GM23338 (cell line): Measurements from ENCODE around the gene CCNK. TPM values are rescaled to one million over a fixed set of nuclear protein-coding genes. Genes with fewer than 3 reads are reported as not detected.
A peak's percentile ranks its signal among the peaks of the same experiment; 100 is the strongest.

Experiments used
- ATAC-seq: fragments of 200-7000 bp; cut with Tn5 transposase; 3 replicates; pipeline ENCODE4 v1.9.1; 2020
- DNase-seq: peaks from one replicate; pipeline ENCODE4 v3.0.0-alpha.2; 2015; ENCODE audit warnings: low spot score
- H2AFZ ChIP-seq: fragments of 200-600 bp; sonication (generic); 2 replicates; pipeline ENCODE4 v1.8.0; 2016; ENCODE audit warnings: antibody characterized with exemption, mild to moderate bottlenecking, moderate library complexity
- H3F3A ChIP-seq: fragments of 200-600 bp; sonication (generic); replicated peaks from 2 replicates; pipeline ENCODE4 v1.8.0; 2017; ENCODE audit warnings: antibody characterized with exemption, mixed run types, low read depth
- H3K27ac ChIP-seq: fragments of 200-600 bp; sonication (generic); 2 replicates; pipeline ENCODE4 v1.6.1; 2016; ENCODE audit warnings: low read depth
- H3K27me3 ChIP-seq: fragments of 200-600 bp; sonication (generic); 2 replicates; pipeline ENCODE4 v1.8.0; 2016; ENCODE audit warnings: mild to moderate bottlenecking, mixed run types, moderate library complexity; ENCODE audit not compliant: insufficient read depth
- H3K36me3 ChIP-seq: fragments of 200-600 bp; sonication (generic); 2 replicates; pipeline ENCODE4 v1.8.0; 2016; ENCODE audit warnings: mild to moderate bottlenecking; ENCODE audit not compliant: insufficient read depth
- H3K4me1 ChIP-seq: fragments of 200-600 bp; sonication (generic); 2 replicates; pipeline ENCODE4 v1.8.0; 2016; ENCODE audit warnings: mild to moderate bottlenecking, moderate library complexity; ENCODE audit not compliant: insufficient read depth
- H3K4me2 ChIP-seq: fragments of 200-600 bp; sonication (generic); 2 replicates; pipeline ENCODE4 v1.7.1; 2017; ENCODE audit warnings: mixed run types
- H3K4me3 ChIP-seq: fragments of 200-600 bp; sonication (generic); 2 replicates; pipeline ENCODE4 v1.6.1; 2016; ENCODE audit warnings: mixed run types
- H3K79me2 ChIP-seq: fragments of 200-600 bp; sonication (generic); replicated peaks from 2 replicates; pipeline ENCODE4 v1.8.0; 2017; ENCODE audit warnings: mild to moderate bottlenecking; ENCODE audit not compliant: insufficient read depth
- H3K9me2 ChIP-seq: fragments of 200-600 bp; sonication (generic); 2 replicates; pipeline ENCODE4 v1.8.0; 2017; ENCODE audit not compliant: insufficient read depth
- H4K20me1 ChIP-seq: fragments of 200-600 bp; sonication (generic); replicated peaks from 2 replicates; pipeline ENCODE4 v1.8.0; 2017; ENCODE audit warnings: mild to moderate bottlenecking; ENCODE audit not compliant: insufficient read depth
- H3K27ac Mint-ChIP-seq: 2 replicates; pipeline ENCODE4 v1.8.0; 2020; ENCODE audit warnings: inconsistent platforms, mild to moderate bottlenecking, moderate library complexity, mixed read lengths
- H3K27me3 Mint-ChIP-seq: 3 replicates; pipeline ENCODE4 v1.8.0; 2022; ENCODE audit warnings: low read depth, mild to moderate bottlenecking, moderate library complexity, mixed read lengths, inconsistent platforms; ENCODE audit not compliant: insufficient read depth, poor library complexity
- H3K36me3 Mint-ChIP-seq: 3 replicates; pipeline ENCODE4 v1.8.0; 2021; ENCODE audit warnings: low read depth, mild to moderate bottlenecking, inconsistent platforms, moderate library complexity, mixed read lengths
- H3K4me1 Mint-ChIP-seq: 3 replicates; pipeline ENCODE4 v1.8.0; 2020; ENCODE audit warnings: mild to moderate bottlenecking, inconsistent platforms, mixed read lengths
- H3K4me3 Mint-ChIP-seq: 3 replicates; pipeline ENCODE4 v1.8.0; 2021; ENCODE audit warnings: moderate library complexity, mild to moderate bottlenecking, inconsistent platforms, mixed read lengths
- H3K9me3 Mint-ChIP-seq: 3 replicates; pipeline ENCODE4 v1.8.0; 2020; ENCODE audit warnings: moderate library complexity, mild to moderate bottlenecking, inconsistent platforms, mixed read lengths
- CREB1 ChIP-seq: fragments of 250-450 bp; sonication (Bioruptor Pico); IDR thresholded peaks from 2 replicates; pipeline ENCODE4 v1.5.0; 2020; ENCODE audit warnings: low read depth, mild to moderate bottlenecking, moderate library complexity
- STAT1 ChIP-seq: IDR thresholded peaks from one replicate; pipeline ENCODE4 v1.6.1; 2016; ENCODE audit warnings: antibody characterized with exemption; ENCODE audit not compliant: unreplicated experiment
- ZNF331 ChIP-seq: fragments of 250-450 bp; sonication (Bioruptor Pico); IDR thresholded peaks from 2 replicates; pipeline ENCODE4 v1.5.0; 2020; ENCODE audit warnings: low read depth, mild to moderate bottlenecking, moderate library complexity
- polyA plus RNA-seq: library from polyadenylated mRNA; unstranded; fragments of >200 nt; fragmentation: Nextera tagmentation; extraction: Ambion mirVana; gene quantifications from 2 replicates; pipeline ENCODE4 v1.2.1, GENCODE V29; 2016
- total RNA-seq: library from RNA; depleted of rRNA; stranded (reverse); fragments of >200 nt; shearing (Covaris generic); gene quantifications from 2 replicates; pipeline ENCODE4 v1.2.3, GENCODE V29; 2014
- TF ChIP-seq, protein P1 (sequence below), 2 experiments: fragments of 200-600 bp in 1 of 2; sonication (generic) in 1 of 2; conservative IDR thresholded peaks; 2 replicates each; pipeline versions ENCODE4 v1.5.1 to v1.6.1; 2016 to 2017; ENCODE audit warnings: antibody characterized with exemption in 2 of 2, low read depth in 2 of 2, mild to moderate bottlenecking in 2 of 2, moderate library complexity in 1 of 2

CCNK gene
- total and polyA plus RNA-seq, 2 experiments from 2014 or later: 54.0 to 60.6 TPM

DNA sequence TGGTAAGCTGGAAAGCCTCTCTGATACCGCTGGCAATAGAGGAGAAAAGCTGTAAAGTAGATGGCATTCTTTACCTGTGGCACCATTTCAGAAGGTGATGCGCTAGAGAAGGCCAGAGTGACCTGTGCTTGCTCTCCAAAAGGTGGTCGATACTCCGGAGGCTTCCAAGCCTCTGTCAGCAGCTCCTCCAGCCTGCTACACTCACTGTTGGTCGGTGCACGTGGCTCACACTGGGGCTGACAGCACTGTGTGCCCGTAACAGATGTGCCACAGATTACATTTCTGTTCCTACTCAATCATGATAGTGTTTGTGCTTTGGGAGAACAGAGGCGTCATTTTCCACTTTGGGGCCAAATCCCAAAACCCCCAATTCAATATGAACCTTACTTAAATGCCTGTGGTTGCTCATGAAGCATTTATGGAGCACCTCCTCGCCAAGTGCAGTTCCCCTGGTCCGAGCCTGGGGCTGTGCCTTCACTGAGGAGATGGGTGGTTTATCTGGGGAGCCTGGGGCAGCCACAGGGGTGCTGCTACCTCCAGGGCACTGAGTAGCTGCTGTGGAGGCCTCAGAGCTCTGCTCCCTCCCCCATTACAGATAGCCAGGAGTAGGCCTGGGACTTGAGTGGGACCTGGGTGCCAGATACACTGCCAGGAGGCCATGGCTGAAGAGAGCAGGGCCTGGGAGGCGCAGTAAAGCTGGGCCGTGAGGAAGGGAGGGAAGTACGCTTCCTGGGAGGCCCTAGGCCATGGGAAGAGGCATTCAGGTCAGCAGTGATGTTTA lies 26.8 kb downstream of the CCNK start:
- H3K27ac ChIP-seq: no peak overlapping the region

DNA sequence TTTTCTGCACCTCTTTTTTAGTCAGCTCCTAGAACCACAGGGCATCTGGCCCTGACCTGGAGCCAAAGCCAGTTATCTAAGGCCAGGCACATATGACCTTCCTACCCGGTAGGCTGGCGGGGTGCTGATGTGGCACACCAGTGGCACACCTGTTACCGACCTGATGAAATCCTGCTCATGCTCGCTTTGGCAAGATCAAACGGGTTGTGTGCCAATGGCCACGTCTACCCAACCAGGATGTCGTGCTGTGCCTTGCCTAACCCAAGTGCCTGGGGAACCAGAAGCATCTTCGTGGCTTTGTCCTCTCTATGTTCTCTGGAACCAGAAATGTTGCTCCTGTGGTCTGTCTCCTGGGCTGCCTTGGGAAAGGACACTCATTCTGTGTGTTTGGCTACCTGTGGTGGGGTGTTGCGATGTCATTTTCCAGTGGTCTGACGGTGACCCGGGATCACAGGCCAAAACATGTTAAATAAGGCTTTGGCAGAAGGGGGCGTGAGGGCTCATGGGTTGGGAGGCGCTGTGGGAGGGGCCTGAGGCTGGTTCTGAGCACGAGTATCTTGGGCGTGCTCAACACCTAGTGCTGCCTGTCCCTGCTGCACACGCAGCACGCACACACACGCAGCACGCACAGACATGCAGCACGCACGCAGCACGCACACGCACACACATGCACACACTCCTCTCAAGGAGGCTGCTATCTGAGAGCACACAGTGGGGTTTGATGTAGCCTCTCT lies 27.9 kb downstream of the CCNK start:
- Mint-ChIP-seq H3K27ac (peak overlapping the region; percentile 64; the same call in 1 of the 2 replicates), H3K9me3 (no peaks in the 10 kb centered on the region), H3K27me3 (peaks cover 7% of the 10 kb centered on the region), H3K4me1 (peaks cover 17% of the 10 kb centered on the region), H3K36me3 (peaks cover 60% of the 10 kb centered on the region), H3K4me3 (no peak overlapping the region; the same call in 2 of the 3 replicates)
- peaks cover 7% of the 10 kb centered on the region; the same call in 1 of the 2 replicates for H3F3A ChIP-seq
- TF ChIP-seq CREB1 (CRISPR knock-in tag): no peak
- TF ChIP-seq, protein P1, sequence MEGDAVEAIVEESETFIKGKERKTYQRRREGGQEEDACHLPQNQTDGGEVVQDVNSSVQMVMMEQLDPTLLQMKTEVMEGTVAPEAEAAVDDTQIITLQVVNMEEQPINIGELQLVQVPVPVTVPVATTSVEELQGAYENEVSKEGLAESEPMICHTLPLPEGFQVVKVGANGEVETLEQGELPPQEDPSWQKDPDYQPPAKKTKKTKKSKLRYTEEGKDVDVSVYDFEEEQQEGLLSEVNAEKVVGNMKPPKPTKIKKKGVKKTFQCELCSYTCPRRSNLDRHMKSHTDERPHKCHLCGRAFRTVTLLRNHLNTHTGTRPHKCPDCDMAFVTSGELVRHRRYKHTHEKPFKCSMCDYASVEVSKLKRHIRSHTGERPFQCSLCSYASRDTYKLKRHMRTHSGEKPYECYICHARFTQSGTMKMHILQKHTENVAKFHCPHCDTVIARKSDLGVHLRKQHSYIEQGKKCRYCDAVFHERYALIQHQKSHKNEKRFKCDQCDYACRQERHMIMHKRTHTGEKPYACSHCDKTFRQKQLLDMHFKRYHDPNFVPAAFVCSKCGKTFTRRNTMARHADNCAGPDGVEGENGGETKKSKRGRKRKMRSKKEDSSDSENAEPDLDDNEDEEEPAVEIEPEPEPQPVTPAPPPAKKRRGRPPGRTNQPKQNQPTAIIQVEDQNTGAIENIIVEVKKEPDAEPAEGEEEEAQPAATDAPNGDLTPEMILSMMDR (conservative IDR thresholded peaks at IDR 0.05; ENCODE audit: low read depth in 2 of 2): peak in 1 of 2 experiments; percentile 42; a peak in 2 of 4 replicates
- H3K27me3 ChIP-seq: no peaks in the 10 kb centered on the region
- H3K27ac ChIP-seq: 0 out of 2 replicates have a peak overlapping the region, but pooled peaks have one; percentile 39
- DNase-seq (peak; percentile 51), ATAC-seq (peak; percentile 52)
- H4K20me1 ChIP-seq: peaks cover 3% of the 10 kb centered on the region; the same call in 1 of the 2 replicates
- H3K4me2 ChIP-seq: no peak overlapping the region
- H3K4me3 ChIP-seq: no peak overlapping the region
- no peaks in the 10 kb centered on the region for H3K9me2 ChIP-seq
- peaks cover 8% of the 10 kb centered on the region for H3K4me1 ChIP-seq
- H3K79me2 ChIP-seq: no peaks in the 10 kb centered on the region
- H3K36me3 ChIP-seq: peaks cover 23% of the 10 kb centered on the region
- H2AFZ ChIP-seq: no peak overlapping the region

More for the DNA sequence above, 26.8 kb downstream of the CCNK start:
- H3K36me3 Mint-ChIP-seq: peaks cover 68% of the 10 kb centered on the region
- peaks cover 20% of the 10 kb centered on the region for H3K4me1 Mint-ChIP-seq
- H3K27me3 Mint-ChIP-seq: peaks cover 2% of the 10 kb centered on the region
- H3F3A ChIP-seq: peaks cover 7% of the 10 kb centered on the region; the same call in 1 of the 2 replicates
- no peaks in the 10 kb centered on the region for H3K9me3 Mint-ChIP-seq
- no peaks in the 10 kb centered on the region for H3K9me2 ChIP-seq
- no peak overlapping the region for H3K4me3 Mint-ChIP-seq
- peaks cover 18% of the 10 kb centered on the region for H3K4me1 ChIP-seq
- DNase-seq (no peak), ATAC-seq (no peak)
- H4K20me1 ChIP-seq: peaks cover 3% of the 10 kb centered on the region; the same call in 1 of the 2 replicates
- H3K27ac Mint-ChIP-seq: no peak overlapping the region; the same call in 1 of the 2 replicates
- no peaks in the 10 kb centered on the region for H3K79me2 ChIP-seq
- TF ChIP-seq STAT1 (no peak), ZNF331 (CRISPR knock-in tag) (no peak)
- no peak overlapping the region for H3K4me2 ChIP-seq
- peaks cover 24% of the 10 kb centered on the region for H3K36me3 ChIP-seq
- H3K4me3 ChIP-seq: no peak overlapping the region
- H3K27me3 ChIP-seq: no peaks in the 10 kb centered on the region
- no peak overlapping the region for H2AFZ ChIP-seq
